Panc1 (cell line): ENCODE measurements around the gene VPS26A. TPM values are rescaled to one million over a fixed set of nuclear protein-coding genes. Genes with fewer than 3 reads are reported as not detected.

Experiments used
- ATAC-seq: fragments of 200-7000 bp; cut with Tn5 transposase; 2 replicates; pipeline ENCODE4 v1.9.1; 2020; ENCODE audit warnings: mild to moderate bottlenecking, moderate library complexity
- BruUV-seq: library from RNA; stranded (reverse); fragments of 400-500 nt; replicated peaks from 2 replicates; lab custom pipeline; 2021; lab: Mats Ljungman, UMichigan
- CTCF ChIA-PET: fragments of 300-600 bp; sonication (Branson Sonifier 250); formaldehyde crosslinking; loops from one replicate; lab custom pipeline; 2022; ENCODE audit warnings: antibody characterized with exemption; lab: Charles Lee
- POLR2A ChIA-PET: fragments of 300-600 bp; sonication (Branson Sonifier 250); formaldehyde crosslinking; loops from one replicate; lab custom pipeline; 2022; ENCODE audit warnings: antibody characterized with exemption; lab: Charles Lee
- DNase-seq: peaks from one replicate; pipeline ENCODE4 v3.0.0-alpha.2; 2010; ENCODE audit warnings: low read depth, low spot score
- H3K27ac ChIP-seq: 2 replicates; pipeline ENCODE4 v1.5.1; 2011; ENCODE audit warnings: mild to moderate bottlenecking, low read length, inconsistent platforms
- H3K27me3 ChIP-seq: fragments of 200-500 bp; sonication (Bioruptor generic); 2 replicates; pipeline ENCODE4 v1.6.0; 2014; ENCODE audit warnings: low read length, inconsistent platforms; ENCODE audit not compliant: control insufficient read depth, insufficient read depth
- H3K36me3 ChIP-seq: fragments of 200-500 bp; sonication (Bioruptor generic); 2 replicates; pipeline ENCODE4 v1.5.1; 2014; ENCODE audit warnings: inconsistent platforms, mild to moderate bottlenecking, low read length, moderate library complexity; ENCODE audit not compliant: control insufficient read depth, insufficient read depth
- H3K4me1 ChIP-seq: 2 replicates; pipeline ENCODE4 v1.5.1; 2011; ENCODE audit warnings: inconsistent platforms, mild to moderate bottlenecking, low read length, moderate library complexity; ENCODE audit not compliant: control insufficient read depth, insufficient read depth
- H3K4me3 ChIP-seq, 2 experiments: 2 replicates each; pipeline ENCODE4 v1.5.1; 2011 to 2012; ENCODE audit warnings: low read depth in 2 of 2, low read length in 2 of 2, mild to moderate bottlenecking in 2 of 2, inconsistent platforms in 1 of 2, moderate library complexity in 1 of 2
- H3K9me3 ChIP-seq: fragments of 200-500 bp; sonication (Bioruptor generic); 2 replicates; pipeline ENCODE4 v1.5.1; 2014; ENCODE audit warnings: low read depth, mild to moderate bottlenecking, inconsistent platforms, low read length, moderate library complexity; ENCODE audit not compliant: control insufficient read depth, insufficient read depth
- CTCF ChIP-seq: fragments of 450-650 bp; IDR thresholded peaks from 2 replicates; pipeline ENCODE4 v1.5.1; 2017; ENCODE audit warnings: mild to moderate bottlenecking
- POLR2AphosphoS5 ChIP-seq: IDR thresholded peaks from 2 replicates; pipeline ENCODE4 v1.6.1; 2012; ENCODE audit warnings: mild to moderate bottlenecking, low read depth, low read length, moderate library complexity
- SIN3A ChIP-seq: IDR thresholded peaks from 2 replicates; pipeline ENCODE4 v1.6.1; 2012; ENCODE audit warnings: low read depth, mild to moderate bottlenecking, low read length, moderate library complexity, borderline replicate concordance; ENCODE audit not compliant: insufficient read depth
- TCF7L2 ChIP-seq: IDR thresholded peaks from 2 replicates; pipeline ENCODE4 v1.6.1; 2011; ENCODE audit warnings: mild to moderate bottlenecking, low read depth, low read length, inconsistent platforms
- in situ Hi-C: cut with HindIII; loops from 2 replicates; pipeline ENCODE4 v1.10.0; 2016; ENCODE audit warnings: low sequenced_read_pairs, low pct_unique_long_range_greater_than_20kb
- intact Hi-C: fragments of 100-400 bp; cut with micrococcal nuclease; formaldehyde crosslinking; loops from one replicate; pipeline ENCODE4 v1.10.0; 2022; ENCODE audit not compliant: unreplicated experiment
- total RNA-seq: library from RNA; stranded (reverse); gene quantifications from one replicate; pipeline ENCODE4 v1.2.1, GENCODE V29; 2021; ENCODE audit not compliant: unreplicated experiment
- TF ChIP-seq, protein P1 (sequence below), 2 experiments: IDR thresholded peaks; 2 replicates each; pipeline ENCODE4 v1.6.1; 2011 to 2012; ENCODE audit warnings: low read depth in 2 of 2, control low read depth in 1 of 2, low read length in 1 of 2, mild to moderate bottlenecking in 1 of 2, moderate library complexity in 1 of 2; ENCODE audit not compliant: insufficient read depth in 1 of 2

VPS26A gene
- total RNA-seq, 1 experiment from 2014 or later: 88.9 TPM

GRCh38 chr10:69220507-69220906 lies 96.5 kb downstream of the VPS26A start:
- BruUV-seq: no TSS peak
- DNase-seq (no peak), ATAC-seq (no peak)
- ChIA-PET CTCF (interaction anchor here (0.6 kb wide), 1 partner anchor 35 kb away, joined by 6 read pairs; no protein-coding TSS in a partner anchor), POLR2A (no interaction called here)
- H3K36me3 ChIP-seq: no peaks in the 10 kb centered on the region
- H3K4me3 ChIP-seq: no peak overlapping the region
- no peak overlapping the region for H3K27ac ChIP-seq
- intact Hi-C loops (no loop called here), in situ Hi-C loops (no loop called here)
- no peaks in the 10 kb centered on the region for H3K27me3 ChIP-seq
- peaks cover 17% of the 10 kb centered on the region for H3K4me1 ChIP-seq
- H3K9me3 ChIP-seq: no peaks in the 10 kb centered on the region
- TF ChIP-seq SIN3A (no peak), TCF7L2 (no peak), POLR2AphosphoS5 (no peak), CTCF (no peak)
- TF ChIP-seq, protein P1, sequence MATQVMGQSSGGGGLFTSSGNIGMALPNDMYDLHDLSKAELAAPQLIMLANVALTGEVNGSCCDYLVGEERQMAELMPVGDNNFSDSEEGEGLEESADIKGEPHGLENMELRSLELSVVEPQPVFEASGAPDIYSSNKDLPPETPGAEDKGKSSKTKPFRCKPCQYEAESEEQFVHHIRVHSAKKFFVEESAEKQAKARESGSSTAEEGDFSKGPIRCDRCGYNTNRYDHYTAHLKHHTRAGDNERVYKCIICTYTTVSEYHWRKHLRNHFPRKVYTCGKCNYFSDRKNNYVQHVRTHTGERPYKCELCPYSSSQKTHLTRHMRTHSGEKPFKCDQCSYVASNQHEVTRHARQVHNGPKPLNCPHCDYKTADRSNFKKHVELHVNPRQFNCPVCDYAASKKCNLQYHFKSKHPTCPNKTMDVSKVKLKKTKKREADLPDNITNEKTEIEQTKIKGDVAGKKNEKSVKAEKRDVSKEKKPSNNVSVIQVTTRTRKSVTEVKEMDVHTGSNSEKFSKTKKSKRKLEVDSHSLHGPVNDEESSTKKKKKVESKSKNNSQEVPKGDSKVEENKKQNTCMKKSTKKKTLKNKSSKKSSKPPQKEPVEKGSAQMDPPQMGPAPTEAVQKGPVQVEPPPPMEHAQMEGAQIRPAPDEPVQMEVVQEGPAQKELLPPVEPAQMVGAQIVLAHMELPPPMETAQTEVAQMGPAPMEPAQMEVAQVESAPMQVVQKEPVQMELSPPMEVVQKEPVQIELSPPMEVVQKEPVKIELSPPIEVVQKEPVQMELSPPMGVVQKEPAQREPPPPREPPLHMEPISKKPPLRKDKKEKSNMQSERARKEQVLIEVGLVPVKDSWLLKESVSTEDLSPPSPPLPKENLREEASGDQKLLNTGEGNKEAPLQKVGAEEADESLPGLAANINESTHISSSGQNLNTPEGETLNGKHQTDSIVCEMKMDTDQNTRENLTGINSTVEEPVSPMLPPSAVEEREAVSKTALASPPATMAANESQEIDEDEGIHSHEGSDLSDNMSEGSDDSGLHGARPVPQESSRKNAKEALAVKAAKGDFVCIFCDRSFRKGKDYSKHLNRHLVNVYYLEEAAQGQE (IDR thresholded peaks at IDR 0.05; ENCODE audit: insufficient read depth in 1 of 2, low read depth in 2 of 2, low read length in 1 of 2): no peak

Other genes starting within 250 kb of the VPS26A start
- gene DDX50, start 222.9 kb upstream of the VPS26A start, total RNA-seq: 46.9 TPM
- 172 TPM for gene DDX21, start 168.0 kb upstream of the VPS26A start, total RNA-seq
- 45.9 TPM for gene KIFBP, start 135.4 kb upstream of the VPS26A start, total RNA-seq
- 8.5 TPM for gene SRGN, start 36.1 kb upstream of the VPS26A start, total RNA-seq
- gene SUPV3L1, start 56.1 kb downstream of the VPS26A start, total RNA-seq: 65.0 TPM
- gene HKDC1, start 96.2 kb downstream of the VPS26A start, total RNA-seq: 1.1 TPM
- 74.4 TPM for gene HK1, start 154.3 kb downstream of the VPS26A start, total RNA-seq